ENCODE data around the gene ZFP36.

- no peak for TF ChIP-seq CTCF (conservative IDR thresholded peaks at IDR 0.05 in 1 of 2, IDR thresholded peaks at IDR 0.05 in 1 of 2; ENCODE audit: low read depth in 1 of 2, low read length in 2 of 2)
- no peak for TF ChIP-seq EZH2 (IDR thresholded peaks at IDR 0.05; ENCODE audit: low read length, missing control alignments)
These were observed 30.7 kb upstream of the ZFP36 start for GRCh38 chr19:39375929-39376328.

Data from fibroblast of lung (primary cell).